ENCODE measurements around the gene ANO1. TPM values are rescaled to one million over a fixed set of nuclear protein-coding genes. Genes with fewer than 3 reads are reported as not detected.

ANO1 gene
- total RNA-seq, 4 donors from 2014 or later = 2.3 to 9.2 (median 4.2) TPM

GRCh38 chr11:70170596-70171210 is 92.6 kb downstream of the ANO1 start:
- Histone ChIP-seq H3K27ac (no peak overlapping the region), H3K4me3 (no peak overlapping the region), H3K9me3 (no peaks in the 10 kb centered on the region), H3K4me1 (no peaks in the 10 kb centered on the region), H3K27me3 (peaks cover 0 to 3% (median 0%) of the 10 kb centered on the region in 3 donors), H3K36me3 (no peaks in the 10 kb centered on the region)
- ATAC-seq (no peak), DNase-seq (no peak)
- intact Hi-C loops (cut with DNase I; ENCODE audit: low total_unique reads) (no loop called here), in situ Hi-C loops (cut with MboI; ENCODE audit: low sequenced_read_pairs in 4 of 4) (loop anchor here in 1 of 4 donors (10.0 kb wide), 1 partner anchor 246 kb away; no protein-coding TSS in a partner anchor)
- TF ChIP-seq CTCF (IDR thresholded peaks at IDR 0.05 in 4 of 5, conservative IDR thresholded peaks at IDR 0.05 in 1 of 5) = no peak

GRCh38 chr11:70173018-70173417 is 94.9 kb downstream of the ANO1 start:
- no peak overlapping the region for H3K4me3 ChIP-seq
- H3K9me3 ChIP-seq = no peaks in the 10 kb centered on the region
- H3K27ac ChIP-seq = no peak overlapping the region
- TF ChIP-seq POLR2A (IDR thresholded peaks at IDR 0.05) (no peak), CTCF (IDR thresholded peaks at IDR 0.05 in 4 of 5, conservative IDR thresholded peaks at IDR 0.05 in 1 of 5) (no peak)
- DNase-seq (no peak), ATAC-seq (no peak)
- in situ Hi-C loops (cut with MboI; ENCODE audit: low sequenced_read_pairs in 4 of 4) (loop anchor here in 1 of 4 donors (10.0 kb wide), 1 partner anchor 248 kb away; no protein-coding TSS in a partner anchor), intact Hi-C loops (cut with DNase I; ENCODE audit: low total_unique reads) (no loop called here)
- peaks cover 0 to 3% (median 0%) of the 10 kb centered on the region in 3 donors for H3K27me3 ChIP-seq
- H3K36me3 ChIP-seq = no peaks in the 10 kb centered on the region
- H3K4me1 ChIP-seq = no peaks in the 10 kb centered on the region

GRCh38 chr11:70174547-70175235 is 96.6 kb downstream of the ANO1 start:
- intact Hi-C loops (cut with DNase I; ENCODE audit: low total_unique reads) = no loop called here

GRCh38 chr11:70175236-70175698 is 97.2 kb downstream of the ANO1 start:
- H3K27me3 ChIP-seq = no peaks in the 10 kb centered on the region
- ATAC-seq = no peak
- no peaks in the 10 kb centered on the region for H3K9me3 ChIP-seq
- intact Hi-C loops (cut with DNase I; ENCODE audit: low total_unique reads) = no loop called here
- no peak overlapping the region for H3K27ac ChIP-seq
- no peak for TF ChIP-seq POLR2A (IDR thresholded peaks at IDR 0.05)
- no peak for TF ChIP-seq CTCF (IDR thresholded peaks at IDR 0.05 in 4 of 5, conservative IDR thresholded peaks at IDR 0.05 in 1 of 5)
- no peaks in the 10 kb centered on the region for H3K36me3 ChIP-seq
- no peaks in the 10 kb centered on the region for H3K4me1 ChIP-seq
- H3K4me3 ChIP-seq = no peak overlapping the region
- DNase-seq = no peak
- in situ Hi-C loops (cut with MboI; ENCODE audit: low sequenced_read_pairs in 4 of 4) = loop anchor here in 1 of 4 donors (10.0 kb wide), 1 partner anchor 250 kb away; no protein-coding TSS in a partner anchor

More at GRCh38 chr11:70174547-70175235, 96.6 kb downstream of the ANO1 start:
- no peak for TF ChIP-seq POLR2A (IDR thresholded peaks at IDR 0.05)
- TF ChIP-seq CTCF (IDR thresholded peaks at IDR 0.05 in 4 of 5, conservative IDR thresholded peaks at IDR 0.05 in 1 of 5) = no peak
- Histone ChIP-seq H3K4me3 (no peak overlapping the region), H3K27me3 (no peaks in the 10 kb centered on the region), H3K27ac (no peak overlapping the region), H3K9me3 (no peaks in the 10 kb centered on the region), H3K36me3 (no peaks in the 10 kb centered on the region), H3K4me1 (no peaks in the 10 kb centered on the region)
- in situ Hi-C loops (cut with MboI; ENCODE audit: low sequenced_read_pairs in 4 of 4) = loop anchor here in 1 of 4 donors (10.0 kb wide), 1 partner anchor 250 kb away; no protein-coding TSS in a partner anchor
- DNase-seq (no peak), ATAC-seq (no peak)
